ENCODE results near the gene CYB5R4.

DNA sequence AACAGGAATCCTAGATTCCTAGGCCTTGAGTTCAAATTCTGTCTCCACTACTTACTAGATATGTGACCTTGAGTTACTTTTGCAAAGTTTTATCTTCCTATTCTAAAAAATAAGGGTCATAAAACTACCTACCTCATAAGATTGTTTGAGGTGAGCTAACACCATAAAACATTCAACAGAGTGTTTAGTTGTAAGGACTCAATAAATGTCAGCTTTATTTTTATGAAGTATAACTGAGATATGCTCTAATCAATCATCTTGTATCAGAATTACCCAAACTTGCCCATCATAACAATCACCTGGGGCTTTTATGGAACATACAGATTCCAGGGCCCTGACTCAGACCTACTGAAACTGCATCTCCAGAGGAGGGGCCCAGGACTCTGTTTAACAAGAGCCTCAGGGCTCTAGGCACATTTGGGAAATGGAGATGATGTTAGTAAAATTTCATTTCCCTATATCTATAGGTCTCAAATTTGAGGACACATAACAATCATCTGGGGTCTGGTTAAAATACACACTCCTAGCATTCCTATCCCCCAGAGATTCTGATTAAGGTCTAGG, 138.6 kb downstream of the CYB5R4 start:
- TF ChIP-seq, protein P1, sequence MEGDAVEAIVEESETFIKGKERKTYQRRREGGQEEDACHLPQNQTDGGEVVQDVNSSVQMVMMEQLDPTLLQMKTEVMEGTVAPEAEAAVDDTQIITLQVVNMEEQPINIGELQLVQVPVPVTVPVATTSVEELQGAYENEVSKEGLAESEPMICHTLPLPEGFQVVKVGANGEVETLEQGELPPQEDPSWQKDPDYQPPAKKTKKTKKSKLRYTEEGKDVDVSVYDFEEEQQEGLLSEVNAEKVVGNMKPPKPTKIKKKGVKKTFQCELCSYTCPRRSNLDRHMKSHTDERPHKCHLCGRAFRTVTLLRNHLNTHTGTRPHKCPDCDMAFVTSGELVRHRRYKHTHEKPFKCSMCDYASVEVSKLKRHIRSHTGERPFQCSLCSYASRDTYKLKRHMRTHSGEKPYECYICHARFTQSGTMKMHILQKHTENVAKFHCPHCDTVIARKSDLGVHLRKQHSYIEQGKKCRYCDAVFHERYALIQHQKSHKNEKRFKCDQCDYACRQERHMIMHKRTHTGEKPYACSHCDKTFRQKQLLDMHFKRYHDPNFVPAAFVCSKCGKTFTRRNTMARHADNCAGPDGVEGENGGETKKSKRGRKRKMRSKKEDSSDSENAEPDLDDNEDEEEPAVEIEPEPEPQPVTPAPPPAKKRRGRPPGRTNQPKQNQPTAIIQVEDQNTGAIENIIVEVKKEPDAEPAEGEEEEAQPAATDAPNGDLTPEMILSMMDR (conservative IDR thresholded peaks at IDR 0.05; ENCODE audit: low read length), result no peak
- no peak for TF ChIP-seq EZH2phosphoT487 (IDR thresholded peaks at IDR 0.05; ENCODE audit: borderline replicate concordance)
